ENCODE data around the gene NCR3LG1.

The NCR3LG1 gene, protein sequence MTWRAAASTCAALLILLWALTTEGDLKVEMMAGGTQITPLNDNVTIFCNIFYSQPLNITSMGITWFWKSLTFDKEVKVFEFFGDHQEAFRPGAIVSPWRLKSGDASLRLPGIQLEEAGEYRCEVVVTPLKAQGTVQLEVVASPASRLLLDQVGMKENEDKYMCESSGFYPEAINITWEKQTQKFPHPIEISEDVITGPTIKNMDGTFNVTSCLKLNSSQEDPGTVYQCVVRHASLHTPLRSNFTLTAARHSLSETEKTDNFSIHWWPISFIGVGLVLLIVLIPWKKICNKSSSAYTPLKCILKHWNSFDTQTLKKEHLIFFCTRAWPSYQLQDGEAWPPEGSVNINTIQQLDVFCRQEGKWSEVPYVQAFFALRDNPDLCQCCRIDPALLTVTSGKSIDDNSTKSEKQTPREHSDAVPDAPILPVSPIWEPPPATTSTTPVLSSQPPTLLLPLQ

DNA sequence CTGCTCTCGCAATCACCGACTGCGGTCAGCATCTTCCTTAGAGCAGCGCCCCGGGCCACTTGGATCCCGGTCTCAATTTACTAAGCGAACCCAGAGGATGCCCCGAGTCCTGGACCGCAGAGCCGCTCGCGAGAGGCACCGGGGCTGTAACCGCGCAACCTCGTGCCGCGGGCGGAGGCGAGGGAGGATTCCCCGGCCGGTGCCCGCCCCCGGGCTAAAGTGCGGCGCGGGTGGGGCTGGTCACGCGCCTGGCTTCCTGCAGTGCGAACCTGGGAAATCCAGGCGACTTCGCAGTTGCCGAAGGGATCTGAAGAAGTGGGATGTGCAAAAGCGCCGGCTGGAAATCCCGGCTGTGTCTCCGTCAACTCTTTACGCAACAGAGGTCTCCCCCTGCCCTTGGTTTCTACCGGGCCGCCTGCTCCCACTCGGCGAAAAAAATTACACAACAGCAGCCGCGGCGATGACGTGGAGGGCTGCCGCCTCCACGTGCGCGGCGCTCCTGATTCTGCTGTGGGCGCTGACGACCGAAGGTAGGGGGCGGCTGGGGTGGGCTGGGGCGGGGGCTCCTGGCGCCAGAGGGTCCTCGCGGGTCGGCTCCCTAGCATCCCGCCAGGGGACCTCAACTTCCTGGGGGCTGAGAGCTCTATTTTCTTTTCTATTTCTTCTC lies at the start of gene NCR3LG1:
TSS of gene NCR3LG1 (plus strand) at position 291 of the 667 bp plus-strand sequence. CDS start at position 461, 170 bp downstream.
- peak; percentile 68 for DNase-seq

DNA sequence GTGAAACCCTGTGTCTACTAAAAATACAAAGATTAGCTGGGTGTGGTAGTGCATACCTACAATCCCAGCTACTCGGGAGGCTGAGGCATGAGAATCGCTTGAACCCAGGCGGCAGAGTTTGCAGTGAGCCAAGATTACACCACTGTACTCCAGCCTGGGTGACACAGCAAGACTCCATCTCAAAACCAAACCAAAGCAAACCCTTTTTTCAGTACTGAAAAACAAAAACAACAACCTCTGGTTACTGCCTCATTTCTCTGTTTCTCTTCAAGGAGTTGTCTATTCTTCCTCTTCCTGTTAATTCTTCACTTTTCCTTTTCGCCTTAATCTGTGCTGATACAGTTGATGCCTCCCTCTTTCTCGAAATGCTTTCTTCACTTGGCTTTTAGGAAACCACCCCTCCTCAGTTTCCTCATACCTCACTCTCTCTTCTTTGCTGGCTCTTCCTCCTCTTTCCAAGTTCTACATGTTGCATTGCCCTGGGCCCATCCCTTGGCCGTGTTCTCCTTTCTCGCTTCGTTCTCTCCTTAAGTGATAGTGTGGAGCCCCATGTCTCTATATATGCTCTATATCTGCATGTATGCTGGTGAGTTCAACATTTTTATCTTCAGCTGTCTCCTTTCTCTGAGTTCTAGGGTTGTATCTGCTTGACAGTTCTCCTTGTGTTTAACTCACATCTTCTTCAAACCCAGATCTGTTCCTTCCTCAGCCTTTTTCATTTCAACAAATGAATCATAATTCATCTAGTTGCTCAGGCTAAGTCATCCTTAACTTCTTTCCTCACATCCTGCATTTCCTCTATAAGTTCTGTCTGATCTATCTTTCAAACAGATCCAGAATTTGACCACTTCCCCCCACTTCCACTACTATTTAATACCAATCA lies 38.0 kb upstream of the NCR3LG1 start:
- DNase-seq, result no peak

DNA sequence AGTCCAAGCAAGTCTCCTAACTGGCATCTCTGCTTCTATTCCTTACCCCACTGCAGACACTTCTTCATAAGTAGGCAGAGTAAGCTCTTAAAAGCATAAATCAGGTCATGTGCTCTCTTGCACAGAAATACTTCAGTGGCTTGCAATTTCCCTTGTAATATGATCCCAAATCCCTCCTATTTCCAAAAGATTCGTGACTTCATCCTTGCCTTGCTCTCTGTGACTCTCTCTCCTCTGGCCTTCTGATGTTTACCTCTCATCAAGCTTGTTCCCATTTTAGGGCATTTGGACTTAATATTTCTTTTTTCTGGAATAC lies 37.4 kb upstream of the NCR3LG1 start:
- no peak for DNase-seq

DNA sequence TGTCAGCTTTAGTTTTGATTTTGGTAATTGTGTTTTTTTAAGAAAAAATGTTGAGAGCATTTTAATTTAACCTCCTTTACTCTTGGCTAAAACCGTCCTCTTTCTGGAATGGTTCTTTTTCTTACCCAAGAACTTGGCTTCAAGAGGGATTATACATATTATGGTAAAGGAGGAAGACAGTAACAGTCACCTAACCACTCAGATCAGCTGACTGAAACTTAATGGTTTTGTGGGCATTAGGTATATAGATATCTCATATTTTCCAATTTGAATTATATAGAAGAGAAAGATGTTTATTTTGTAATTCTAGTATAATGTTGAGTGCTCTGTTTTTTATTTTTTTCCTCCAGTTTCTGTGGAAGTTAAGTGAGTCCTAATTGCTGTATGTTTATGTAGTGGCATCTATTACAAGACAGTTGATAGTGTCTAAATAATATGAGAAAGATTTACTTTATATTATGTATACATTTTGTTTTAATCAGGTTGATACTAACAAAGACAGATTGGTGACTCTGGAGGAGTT lies 36.6 kb upstream of the NCR3LG1 start:
- DNase-seq, result no peak

DNA sequence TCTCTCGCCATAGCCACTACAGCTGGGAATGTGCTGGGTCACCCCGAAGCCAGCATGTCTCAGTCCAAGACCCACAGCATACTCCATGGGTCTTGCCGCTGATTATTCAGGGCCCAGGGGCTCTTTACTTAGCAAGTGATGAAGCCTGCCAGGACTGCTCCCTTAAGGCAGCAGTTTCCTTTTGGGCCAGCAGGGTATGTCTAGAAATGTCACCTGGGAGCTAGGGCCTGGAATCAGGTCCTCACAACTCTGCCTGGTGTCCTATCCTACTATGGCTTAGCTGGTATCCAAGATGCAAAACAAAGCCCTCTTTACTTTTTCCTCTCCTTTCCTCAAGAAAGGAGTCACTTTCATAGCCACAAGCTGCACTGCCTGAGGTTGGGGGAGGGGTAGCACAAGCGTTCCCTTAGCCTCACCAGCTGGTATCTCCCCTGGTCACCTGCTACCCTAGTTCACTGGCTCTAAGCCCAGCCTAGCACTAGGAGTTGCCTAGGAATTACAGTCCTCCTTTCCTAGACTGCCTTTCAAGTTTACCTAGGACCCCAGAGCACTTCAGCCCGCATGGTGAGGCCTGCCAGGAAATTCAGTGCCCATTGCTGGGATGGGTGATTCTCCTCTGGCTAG lies 22.6 kb upstream of the NCR3LG1 start:
- DNase-seq, result no peak

DNA sequence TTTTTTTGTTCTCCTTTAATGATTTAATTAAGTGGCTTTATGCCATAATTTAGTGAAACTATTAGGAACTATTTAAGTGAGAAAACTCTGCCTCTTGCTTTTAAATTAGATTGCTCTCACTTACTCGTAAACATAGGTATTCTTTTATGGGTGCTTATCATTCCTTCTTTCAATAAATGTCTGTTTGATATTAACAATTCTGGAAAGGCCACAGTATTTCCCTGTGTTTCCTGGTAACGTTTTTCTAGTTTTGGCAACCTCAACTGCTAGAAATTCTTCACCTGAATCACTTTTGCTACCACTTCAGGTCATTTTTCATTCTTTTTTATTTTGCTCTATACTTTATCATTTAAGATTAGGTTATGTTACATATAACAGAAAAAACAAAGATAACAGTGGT lies 19.9 kb upstream of the NCR3LG1 start:
- no peak for DNase-seq

DNA sequence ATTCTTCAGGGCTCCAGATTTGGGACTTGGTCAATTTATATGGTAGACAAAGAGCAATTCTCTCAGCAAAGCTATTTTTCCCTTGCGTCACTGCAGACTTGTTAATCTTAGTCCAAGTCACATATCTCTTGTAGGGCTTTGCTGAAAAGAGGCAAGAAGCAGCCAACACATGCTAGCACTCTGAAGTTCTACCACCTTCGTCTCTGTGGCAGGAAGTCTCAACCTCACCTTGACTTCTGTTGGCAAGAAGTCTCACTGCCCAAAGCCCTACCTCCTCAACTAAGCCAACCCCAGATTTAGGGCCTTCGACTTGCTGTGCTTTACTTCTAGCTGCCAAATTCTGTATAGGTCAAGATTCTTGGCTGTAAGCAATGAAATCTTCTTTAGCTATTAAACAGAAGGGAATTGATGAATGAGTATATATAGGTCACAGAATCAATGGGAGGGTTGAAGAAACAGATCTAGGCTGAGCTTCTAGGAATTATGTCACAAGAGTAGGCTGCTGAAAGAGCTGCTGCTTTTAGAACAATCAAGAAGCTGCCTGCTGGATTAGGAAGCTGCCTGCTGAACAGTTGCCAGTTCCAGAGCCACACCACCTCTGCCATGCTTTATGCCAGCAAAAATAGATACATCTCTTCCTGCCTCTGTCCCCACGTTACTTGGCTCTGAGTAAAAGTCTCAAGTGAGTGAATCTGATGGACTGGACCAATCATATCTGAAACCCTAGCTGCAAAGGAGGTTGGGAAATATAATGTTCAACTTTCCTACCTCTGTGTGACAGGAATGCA lies 17.6 kb upstream of the NCR3LG1 start:
- no peak for DNase-seq

DNA sequence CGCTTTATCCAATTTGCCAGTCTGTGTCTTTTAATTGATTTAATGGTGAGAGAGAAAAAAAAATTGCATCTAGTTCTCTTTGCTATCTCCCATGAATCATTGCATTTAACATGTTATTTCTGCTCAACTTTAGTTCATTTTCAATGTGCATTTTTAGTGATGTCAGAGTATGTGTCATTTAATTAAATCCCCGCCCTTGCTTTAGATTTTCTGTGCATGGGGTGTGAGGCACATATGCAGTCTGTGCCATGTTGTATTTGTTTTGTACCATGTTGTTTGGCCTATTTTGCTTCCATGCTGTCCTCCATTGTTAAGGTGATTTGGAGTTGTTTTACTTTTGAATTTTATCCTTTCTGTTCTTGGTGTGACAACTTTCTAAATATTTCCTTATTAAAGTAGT lies 8.3 kb upstream of the NCR3LG1 start:
- DNase-seq, result no peak

DNA sequence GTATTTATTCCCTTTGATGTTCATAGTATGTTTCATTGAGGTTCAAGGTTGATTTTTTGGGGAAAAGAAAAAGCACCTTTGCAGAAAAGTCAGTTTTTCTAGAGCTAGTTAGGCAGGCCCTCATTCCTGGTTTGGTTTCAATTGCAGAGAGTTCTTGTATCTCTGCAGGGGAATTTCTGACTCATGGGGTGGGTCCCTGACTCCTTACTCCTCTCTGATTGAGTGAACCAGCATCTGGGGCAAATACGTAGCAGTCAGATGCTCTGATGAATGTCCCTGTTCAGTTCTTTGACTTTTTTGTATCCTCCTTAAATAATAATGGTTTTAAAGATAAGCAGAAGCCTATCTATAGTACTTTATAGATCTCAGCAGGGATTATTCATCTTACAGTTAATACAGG lies 7.7 kb upstream of the NCR3LG1 start:
- DNase-seq, result no peak

DNA sequence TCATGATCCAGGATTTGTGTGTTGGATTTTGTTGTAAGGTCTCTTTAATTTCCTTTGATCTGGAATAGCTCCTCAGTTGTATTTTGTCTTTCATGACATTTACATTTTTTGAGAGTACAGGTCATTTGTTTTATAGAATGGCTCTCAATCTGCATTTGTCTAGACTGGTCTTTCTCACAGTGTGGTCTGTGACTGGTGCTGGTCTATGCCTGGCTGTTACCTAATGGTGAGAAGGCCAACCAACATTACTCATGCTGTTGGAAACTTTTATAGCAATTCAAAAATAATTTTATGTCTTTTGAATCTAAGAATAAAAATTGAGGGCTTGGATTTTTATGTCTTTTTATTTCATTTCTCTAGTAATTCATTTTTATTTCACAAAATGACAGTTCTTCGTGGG lies 3.9 kb upstream of the NCR3LG1 start:
- no peak for DNase-seq

DNA sequence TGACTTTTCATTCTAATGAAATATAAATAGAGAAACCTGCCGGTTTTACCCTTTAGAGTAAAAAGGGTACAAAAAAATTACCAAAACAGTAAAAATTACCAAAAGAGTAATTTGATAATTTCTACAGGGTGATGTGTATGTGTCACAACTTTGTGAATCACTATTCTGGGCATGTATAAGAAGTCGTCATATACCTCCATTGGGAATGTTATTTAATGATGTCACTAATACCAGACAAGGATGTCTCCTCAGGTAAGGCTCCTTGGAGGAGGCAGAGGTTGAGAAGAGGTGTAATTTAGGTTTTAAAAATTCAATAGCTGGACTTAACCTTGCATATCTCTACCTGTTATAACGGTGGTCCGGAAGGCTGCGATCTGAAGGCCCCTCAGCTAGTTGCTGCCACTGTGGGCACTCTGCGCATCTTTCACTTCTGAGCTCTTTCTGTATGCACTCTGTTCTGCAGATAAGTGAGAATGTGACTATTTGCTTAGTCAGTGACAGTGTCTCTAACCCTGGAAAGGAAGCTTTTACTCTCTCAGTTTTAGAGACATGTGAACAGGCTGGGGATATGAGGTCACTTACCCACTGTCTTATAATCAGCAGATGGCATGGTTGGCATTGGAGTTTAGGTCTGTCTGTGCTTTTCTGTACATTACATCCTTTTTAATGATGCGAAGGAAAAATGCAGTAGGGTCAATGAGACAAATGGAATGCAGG lies 987 bp upstream of the NCR3LG1 start:
- no peak for DNase-seq

DNA sequence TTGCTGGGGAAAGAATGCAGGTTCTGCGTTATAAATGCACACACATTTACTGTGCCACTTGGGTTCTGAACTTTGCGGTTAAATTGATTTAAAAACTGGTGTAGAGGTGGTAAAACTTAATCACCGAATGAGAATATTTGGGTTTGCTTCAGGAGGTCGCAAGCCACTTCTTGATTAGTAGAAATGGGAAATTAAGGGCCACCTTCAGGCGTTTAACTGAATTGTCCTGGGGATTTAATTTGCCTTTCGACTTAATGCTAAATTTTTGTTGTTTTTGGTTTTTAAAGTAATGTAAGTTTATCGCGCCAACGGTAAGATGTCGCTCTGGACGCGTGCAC lies 459 bp upstream of the NCR3LG1 start:
- no peak for DNase-seq

DNA sequence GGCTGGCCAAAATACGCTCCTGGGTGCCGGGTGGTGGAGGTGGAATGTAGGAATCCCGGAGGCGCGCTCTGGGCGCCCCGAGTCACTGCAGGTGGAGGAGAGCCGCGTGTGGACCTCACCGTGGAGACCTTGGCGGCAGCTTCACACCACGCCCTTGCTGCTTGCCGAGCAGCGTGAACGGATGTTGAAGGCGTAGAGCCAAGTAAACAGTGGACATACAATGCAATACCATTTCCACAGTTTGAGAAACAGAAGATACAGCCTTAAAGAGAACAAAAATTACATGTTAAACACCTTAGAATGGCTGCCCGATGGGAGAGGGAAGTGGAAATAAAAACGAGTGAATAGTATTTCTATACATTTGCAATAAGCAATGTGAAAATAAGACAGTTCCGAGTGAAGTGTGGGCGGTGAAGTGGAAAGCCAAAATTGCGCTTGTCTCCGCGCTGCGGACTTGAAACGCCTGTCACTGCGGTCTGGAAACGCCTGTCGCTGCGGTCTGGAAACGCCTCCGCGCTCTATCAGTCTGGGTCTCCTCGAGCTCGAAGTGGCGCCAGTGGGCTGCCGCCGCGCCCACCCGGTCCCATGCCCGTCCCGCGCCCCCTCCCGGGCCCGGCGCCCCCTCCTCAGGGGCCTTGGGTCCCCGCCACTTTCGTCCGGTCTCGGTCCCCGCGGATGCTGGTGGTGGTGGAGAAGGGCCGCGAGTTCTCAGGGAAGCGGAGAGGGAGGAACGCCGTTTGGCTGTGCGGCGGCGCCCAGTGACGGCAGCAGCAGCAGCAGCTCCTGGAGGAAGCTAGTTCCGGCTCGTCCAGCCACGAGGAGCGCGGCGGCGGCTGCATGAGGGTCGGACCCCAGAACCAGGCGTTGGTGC lies 1.6 kb downstream of the NCR3LG1 start:
- peak; percentile 44 for DNase-seq

DNA sequence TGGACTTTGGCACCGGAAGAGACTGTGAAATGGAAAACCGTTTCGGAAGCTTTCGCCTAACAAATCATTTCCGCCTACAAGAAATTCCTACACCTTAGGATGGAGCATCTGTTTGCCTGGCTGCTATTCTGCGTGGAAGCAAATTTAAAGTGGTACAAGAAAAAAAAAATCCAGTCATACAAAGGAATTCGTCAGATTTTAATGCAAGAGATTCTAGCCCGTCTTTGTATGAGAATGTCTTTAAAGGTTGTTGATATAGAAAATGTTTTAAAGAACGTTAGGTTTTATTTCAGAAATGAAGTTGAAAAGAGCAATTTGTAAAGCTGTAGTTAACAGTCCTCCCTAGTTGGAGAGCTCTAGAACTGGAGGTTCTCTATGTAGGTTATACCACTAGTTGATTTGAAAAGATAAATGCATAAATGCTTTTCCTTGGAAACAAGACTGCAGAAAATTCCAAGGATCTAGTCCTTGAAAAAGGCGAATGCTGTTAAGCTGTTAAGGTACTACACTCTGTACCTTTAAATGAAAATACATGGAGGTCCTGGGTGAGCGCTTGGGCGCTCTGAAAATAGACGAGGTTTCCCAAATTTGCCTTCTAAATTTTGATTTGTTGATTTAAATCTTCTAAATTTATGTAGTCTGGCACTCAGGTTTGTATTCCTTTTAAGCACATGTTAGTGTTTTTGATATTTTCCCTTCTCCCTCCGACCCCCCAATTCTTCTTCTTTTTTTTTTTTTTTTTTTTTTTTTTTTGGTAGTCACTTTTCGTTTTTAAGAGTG lies 2.4 kb downstream of the NCR3LG1 start:
- DNase-seq, result no peak

DNA sequence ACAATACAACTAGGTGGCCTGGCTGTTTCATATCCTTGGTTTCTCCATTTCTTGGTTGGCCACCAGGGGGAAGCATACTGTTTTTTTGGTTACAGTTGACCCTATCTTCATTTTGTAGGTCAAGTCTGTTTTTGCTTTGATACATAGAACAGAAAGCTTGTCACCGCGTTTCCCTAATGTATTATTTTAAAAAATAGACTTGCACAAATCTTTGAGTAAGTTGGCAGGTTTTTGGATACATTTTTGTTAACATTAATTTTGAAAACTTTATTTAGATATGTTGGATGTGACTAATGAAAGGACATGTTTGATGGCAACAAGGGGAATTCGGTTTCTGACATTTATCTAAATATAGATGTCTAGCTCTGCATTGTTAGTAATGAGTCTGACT lies 3.0 kb downstream of the NCR3LG1 start:
- DNase-seq, result peak; percentile 64

DNA sequence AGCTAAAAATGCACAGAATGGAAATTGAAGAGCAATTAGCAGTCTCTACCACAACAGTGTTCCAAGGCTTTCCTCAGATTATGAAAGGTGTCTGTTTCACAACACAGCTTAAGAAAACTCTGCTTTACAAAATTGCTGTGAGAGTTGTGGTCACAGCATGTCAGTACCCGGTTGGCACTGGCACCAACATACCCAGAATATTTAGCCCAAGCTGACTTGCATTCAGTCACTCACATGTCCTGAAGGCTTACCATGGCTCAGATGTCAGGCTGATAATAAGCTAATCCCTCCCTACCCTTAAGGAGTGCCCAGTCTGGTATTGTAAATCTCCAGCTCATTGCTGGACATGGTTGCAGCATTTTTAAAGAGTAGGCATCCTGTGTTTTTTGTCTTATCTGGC lies 14.9 kb downstream of the NCR3LG1 start:
- no peak for DNase-seq

DNA sequence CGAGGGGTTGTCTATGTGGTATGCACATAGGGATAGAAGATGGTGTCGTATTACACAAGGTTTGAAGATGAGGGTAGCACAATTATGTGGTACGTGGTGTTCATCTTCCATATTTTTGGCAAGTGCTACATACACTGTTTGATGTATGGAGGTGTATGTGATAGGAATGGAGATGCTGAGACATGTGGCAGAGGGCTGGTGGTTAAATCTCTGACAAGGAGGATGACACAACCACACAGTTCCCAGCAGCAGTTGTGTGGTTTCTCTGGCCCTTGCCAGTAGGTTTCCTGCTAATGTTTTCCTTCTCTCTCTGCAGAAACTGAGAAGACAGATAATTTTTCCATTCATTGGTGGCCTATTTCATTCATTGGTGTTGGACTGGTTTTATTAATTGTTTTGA lies 17.0 kb downstream of the NCR3LG1 start:
- no peak for DNase-seq

DNA sequence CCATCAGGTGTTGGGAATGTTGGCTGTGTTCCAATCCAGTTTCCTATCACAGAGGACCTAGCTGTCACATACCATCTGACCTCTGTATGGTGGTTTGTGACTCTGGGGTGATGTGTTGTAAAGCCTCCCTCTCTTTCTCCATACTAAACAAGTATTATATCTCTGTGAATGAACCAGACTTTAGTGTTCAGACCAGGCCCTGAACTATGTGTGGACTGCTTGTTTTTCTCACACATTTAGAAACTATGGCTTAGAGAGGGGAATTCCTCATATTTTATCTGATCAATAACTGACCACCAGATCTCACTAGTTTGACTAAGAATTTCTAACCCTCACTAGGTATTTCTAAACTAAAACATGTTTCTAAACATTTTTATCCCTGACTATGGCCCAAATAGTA lies 17.5 kb downstream of the NCR3LG1 start:
- no peak for DNase-seq

DNA sequence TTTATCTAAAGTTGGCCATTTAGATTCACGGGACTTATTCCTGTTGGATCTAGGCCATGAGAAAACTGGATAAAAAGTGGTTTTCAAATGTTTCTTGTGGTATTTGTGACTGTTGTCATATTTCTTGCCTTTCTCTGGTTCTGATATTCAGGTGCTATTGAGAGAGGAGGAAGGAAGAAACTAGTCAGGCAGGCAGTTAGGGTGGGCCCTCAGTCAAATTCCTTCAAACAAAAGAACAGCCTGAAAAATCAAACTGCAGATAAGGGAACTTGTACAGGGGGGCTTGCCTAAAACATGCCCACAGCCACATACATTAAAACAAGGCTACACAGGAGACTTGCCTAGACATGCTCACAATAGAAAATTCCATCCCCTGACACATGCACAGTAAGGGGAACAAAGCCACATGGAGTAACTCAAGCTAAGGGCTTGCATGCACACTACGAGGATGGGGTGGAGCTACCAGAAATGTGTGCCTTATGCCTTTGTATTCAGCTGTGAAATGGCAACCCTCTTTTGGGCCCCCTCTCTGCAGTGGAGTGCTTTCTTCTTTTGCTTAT lies 18.2 kb downstream of the NCR3LG1 start:
- no peak for DNase-seq
